GM11168 (cell line): Measurements from ENCODE around the gene CPTP.

Experiments used
- in situ Hi-C: fragments of 300-500 bp; cut with MboI; formaldehyde crosslinking; loops from one replicate; pipeline ENCODE4 v1.12.0; 2022; ENCODE audit warnings: low sequenced_read_pairs; ENCODE audit not compliant: unreplicated experiment

CPTP gene

GRCh38 chr1:1317420-1317819, 7.2 kb upstream of the CPTP start:
- in situ Hi-C loops, result no loop called here

DNA sequence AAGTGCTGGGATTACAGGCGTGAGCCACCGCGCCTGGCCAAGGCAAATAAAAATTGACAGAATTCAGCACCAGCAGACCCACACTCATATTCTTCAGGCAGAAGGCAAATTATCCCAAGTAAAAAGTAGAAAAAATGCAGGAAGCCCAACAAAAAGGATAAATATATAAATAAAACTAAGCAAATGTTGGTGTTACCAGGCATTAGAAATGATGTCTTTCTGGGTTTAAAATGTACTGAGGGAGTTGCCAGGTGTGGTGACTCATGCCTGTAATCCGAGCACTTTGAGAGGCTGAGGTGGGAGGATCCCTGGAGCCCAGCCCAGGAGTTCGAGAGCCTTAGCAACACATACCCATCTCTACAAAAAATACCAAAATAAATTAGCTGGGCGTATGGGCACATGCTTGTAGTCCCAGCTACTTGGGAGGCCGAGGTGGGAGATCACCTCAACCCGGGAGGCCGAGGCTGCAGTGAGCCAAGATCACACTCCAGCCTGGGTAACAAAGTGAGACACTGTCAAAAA, 6.4 kb upstream of the CPTP start:
- in situ Hi-C loops, result no loop called here

DNA sequence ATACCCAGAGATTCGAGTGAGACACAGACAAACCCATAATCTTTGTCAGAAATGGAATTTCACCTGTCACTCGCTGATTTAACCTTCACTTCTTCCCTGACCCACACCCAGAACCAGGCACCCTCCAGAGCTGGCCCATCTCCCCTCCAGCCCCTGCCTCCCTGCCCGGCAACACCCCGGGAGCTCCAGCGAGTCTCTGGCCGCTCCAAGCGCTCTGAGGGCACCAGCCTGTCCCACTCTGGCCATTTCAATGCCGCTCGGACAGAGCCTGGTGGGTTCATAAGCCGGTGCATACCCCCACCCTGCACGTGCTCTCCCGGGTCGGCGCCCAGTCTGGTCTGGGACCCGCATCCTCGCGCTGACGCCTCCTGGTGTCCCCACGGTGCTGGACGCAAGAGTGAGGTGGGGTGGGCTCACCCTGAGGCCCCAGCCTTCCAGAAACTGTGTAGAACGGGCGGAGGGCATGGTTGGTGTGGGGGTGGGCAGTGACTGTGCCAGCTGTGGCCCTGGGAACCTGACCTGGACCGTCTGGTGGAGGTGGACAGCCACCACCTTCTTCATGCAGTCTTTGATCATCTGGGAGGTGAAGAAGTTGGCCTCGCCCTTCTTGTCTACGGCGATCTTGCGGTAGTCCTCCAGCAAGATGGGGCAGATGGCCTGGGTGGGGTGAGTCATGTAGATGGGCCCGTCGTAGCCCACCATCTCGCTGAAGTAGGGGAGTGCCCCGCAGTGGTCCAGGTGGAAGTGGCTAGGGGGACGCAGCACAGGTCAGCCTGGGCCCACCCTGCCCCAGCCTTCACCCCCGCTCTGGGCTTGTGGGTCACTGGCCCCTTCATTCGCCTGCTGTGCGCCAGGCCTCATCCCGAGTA, 5.6 kb upstream of the CPTP start:
- in situ Hi-C loops, result no loop called here

DNA sequence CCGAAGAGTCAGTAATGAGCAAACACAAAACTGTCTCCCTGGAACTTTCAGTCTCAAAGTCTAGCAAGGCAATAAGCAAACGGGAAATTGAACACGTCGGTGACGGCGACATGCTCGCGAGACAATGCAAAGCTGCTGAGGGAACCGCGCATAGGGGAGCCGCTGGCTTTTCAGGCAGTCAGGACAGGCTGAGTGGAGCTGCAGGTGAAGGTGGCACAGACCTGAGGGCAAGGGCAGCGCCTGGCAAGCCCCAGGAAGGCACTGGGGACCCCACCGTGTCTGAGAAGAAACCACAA, 5.0 kb upstream of the CPTP start:
- in situ Hi-C loops, result no loop called here

DNA sequence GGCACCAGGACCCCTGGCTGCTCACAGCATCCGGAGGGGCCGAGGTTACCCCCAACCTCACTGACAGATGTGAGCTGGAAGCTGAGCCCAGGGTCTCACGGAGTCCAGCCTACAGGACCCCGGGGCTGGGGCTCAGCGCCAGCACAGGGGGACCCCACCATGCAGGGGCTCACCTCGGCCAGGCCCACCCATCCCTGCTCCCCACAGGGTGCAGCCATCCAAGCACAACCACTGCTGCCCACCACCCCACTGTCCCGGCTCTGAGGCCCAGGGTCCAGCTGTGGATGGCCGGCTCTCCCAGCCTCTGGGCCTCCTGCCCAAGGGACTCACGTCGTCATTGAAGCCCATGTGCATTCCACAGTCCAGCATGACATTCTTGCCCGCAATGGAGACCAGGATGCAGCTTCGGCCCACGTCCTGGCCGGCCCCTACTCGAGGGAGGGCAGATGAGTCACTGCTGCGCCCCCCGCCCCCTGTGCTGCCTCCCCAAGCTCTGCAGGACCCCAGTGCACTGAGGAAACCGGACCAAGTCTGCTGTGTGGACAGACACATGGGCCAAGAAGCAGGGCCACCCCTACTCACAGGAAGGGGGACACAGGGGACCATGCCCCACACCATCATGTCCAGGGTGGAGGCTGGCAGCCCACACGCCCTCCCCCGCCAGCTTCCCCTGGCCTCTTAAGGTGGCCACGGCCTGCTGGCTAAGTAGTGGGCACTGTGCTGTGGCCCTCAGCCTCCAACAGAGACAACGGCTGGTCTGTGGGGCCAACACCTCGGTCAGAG, 3.7 kb upstream of the CPTP start:
- in situ Hi-C loops, result no loop called here

GRCh38 chr1:1321477-1321876, 3.1 kb upstream of the CPTP start:
- in situ Hi-C loops, result no loop called here

GRCh38 chr1:1322418-1322817, 2.2 kb upstream of the CPTP start:
- in situ Hi-C loops, result no loop called here

DNA sequence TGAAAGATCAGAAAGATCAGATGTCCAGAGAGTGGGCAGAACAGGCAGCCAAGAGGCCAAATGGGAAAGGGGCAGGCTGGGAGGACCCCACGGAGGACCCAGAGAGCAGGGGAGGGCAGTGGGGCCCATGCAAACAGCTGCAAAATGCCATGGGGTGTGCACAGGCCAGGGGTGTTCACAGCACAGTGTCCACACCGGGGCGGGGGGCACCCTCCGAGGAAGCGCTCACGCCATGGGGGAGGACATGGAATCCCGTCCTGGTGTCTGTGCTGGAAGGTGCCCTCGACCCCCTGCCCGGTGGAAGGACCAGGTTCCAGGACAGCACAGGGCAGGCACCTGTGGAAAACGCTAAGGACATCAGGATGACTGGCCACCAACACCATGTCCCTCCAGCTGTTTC, 1.6 kb upstream of the CPTP start:
- in situ Hi-C loops, result no loop called here

DNA sequence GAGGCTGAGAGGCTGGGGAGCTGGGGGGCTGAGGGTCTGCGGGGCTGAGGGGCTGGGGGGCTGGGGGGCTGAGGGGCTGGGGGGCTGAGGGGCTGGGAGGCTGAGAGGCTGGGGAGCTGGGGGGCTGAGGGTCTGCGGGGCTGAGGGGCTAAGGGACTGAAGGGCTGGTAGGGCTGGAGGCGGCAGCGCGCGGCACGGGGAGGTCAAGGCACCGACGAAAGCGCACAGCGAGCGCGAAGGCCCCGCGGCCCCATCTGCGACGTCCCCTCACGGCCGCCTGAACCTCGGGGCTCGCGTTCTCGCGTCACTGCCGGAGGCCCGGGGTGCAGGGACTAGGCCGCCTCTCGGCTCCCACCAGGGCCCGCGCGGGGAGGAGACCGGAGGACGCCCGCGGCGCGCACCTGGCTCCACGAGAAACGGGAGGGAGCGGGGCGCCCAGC, 498 bp upstream of the CPTP start:
- in situ Hi-C loops, result no loop called here

DNA sequence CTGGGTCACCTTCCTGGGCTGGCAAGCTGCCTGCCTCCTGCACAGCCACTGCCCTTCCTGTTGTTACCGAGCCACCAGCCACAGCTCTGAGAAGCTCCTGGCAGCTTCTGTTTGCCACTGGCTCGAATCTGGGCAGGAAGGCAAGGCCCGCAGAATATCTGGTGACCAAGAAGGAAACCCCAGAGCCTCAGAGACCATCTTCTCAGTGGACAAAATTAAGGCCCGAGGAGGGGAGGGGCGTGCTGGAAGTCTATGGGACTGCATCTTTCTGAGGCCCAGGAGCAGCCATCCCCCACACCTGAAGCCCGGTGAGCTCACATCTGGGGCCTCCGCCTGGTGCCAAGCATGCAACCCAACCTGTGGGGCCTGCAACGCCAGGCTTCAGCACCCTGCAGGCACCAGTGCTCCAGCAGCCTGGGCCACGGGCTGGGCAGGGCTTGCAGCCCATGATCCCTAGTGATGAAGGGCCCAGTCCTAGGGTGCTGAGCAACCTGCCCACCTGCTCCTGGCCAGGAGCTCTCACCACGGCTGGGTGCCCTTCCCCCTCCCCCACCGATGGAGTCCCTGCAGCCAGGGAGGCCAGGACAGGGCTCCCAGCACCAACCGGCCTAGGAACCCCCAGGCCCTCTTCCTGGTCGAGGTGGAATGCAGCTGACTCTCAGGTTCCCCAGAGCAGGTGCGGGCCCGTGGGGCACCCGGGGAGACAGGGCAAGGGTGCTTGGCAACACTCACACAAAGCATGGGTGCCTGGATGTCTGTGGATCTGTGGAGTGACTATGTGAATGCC, 879 bp downstream of the CPTP start:
- in situ Hi-C loops, result no loop called here

DNA sequence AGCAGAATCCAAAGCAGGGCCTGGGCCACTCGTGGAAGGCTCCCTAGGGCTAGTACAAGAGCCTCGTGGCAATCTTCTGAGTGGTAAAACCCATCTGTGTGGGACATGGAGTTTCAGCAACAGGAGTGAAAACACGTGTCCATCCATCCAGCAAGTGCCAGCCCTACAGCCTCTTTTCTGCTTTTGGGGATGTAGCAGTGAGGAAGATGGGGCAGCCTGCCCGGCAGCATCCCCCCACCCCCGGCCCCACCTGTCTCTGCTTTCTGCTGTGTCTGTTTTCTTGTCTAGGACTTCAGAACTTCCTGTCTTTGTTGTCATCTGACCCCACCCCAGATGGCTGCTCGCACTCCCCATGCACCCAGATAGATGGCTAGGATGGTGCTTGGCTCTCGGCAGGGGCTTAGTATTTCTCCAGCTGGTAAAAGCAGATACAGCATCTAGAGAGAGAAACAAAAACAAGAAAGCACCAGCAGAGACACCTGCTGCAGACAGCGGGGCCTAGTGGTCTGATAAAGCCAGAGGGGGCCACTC, 1.5 kb downstream of the CPTP start:
- in situ Hi-C loops, result no loop called here

DNA sequence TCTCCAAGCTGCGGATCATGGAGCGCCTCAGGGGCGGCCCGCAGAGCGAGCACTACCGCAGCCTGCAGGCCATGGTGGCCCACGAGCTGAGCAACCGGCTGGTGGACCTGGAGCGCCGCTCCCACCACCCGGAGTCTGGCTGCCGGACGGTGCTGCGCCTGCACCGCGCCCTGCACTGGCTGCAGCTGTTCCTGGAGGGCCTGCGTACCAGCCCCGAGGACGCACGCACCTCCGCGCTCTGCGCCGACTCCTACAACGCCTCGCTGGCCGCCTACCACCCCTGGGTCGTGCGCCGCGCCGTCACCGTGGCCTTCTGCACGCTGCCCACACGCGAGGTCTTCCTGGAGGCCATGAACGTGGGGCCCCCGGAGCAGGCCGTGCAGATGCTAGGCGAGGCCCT, 2.7 kb downstream of the CPTP start:
- in situ Hi-C loops, result no loop called here

GRCh38 chr1:1328254-1328653, 3.7 kb downstream of the CPTP start:
- in situ Hi-C loops, result no loop called here

DNA sequence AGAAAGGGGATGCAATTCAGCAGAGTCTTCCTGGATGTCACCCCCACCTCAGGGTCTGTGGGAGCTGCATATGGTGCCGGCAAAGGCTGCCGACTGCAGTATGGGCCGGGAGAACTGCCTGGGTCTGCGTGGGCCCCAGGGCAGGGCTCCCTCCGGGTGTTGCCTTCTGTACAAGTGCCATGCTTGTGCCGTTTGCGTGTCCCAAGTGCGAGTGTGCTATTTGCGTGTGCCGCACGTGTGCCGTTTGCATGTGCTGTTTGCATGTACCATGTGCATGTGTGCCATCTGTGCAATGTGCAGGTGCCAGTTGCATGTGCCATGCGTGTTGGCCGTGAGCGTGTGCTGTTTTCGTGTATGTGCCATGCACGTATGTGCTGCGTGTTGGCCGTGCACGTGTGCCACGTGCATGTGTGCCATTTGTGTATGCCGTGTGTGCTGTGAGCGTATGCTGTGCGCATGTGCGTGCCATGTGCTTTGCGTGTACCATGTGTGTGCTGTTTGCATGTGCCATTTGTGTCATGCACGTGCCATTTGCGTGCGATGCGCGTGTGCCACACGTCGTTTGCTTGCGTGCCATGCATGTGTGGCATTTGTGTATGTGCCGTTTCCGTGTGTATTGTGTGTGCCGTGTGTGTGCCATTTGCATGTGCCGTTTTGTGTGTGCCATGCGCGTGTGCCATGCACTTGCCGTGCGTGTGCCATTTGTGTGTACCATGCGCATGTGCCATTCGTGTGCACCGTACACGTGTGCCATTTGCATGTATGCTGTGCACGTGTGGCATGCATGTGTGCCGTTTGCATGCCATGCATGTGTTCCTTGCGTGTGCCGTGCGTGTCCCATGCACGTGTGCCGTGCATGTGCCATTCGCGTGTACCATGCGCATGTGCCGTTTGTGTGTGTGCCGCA, 5.0 kb downstream of the CPTP start:
- in situ Hi-C loops, result no loop called here

DNA sequence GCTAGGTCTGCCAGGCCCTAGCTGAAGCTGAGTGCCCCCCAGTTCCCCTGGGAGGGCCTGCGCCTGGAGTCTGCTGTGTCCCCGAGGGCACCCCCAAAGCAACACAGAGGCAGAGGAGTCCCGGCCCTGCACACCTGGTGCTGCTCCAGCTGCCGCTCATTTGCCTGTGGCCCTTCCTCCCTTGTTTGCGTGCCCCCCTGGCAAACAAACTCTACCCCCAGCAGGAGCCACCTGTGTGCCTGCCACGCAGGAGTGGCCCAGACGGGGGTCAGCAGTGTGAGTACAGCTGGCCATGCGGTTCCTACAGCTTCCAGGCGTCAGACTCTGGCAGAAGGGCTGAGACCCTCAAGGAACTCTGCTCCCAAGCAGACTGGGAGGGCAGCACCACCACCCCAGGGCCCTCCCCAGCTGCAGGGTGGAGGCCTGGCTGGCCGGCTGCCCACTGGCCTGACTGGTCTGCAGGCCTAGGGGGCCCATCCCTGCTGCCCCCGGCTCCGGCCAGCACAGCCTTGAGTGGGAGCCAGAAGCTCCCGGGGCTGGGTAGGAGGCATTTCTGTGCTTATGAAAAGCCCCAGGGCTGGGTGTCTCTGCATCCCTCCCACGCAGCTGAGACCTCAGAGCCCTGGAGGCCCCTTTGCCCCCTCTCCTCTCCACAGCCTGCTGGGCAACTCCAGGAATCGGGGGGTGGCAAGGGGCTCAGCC, 5.9 kb downstream of the CPTP start:
- in situ Hi-C loops, result no loop called here

- in situ Hi-C loops, result no loop called here
Observed at GRCh38 chr1:1331068-1331965, 6.7 kb downstream of the CPTP start, which contains the start of gene TAS1R3. TAS1R3 (plus strand) TSS chr1:1331280; CDS start chr1:1331346, 66 bp downstream.

DNA sequence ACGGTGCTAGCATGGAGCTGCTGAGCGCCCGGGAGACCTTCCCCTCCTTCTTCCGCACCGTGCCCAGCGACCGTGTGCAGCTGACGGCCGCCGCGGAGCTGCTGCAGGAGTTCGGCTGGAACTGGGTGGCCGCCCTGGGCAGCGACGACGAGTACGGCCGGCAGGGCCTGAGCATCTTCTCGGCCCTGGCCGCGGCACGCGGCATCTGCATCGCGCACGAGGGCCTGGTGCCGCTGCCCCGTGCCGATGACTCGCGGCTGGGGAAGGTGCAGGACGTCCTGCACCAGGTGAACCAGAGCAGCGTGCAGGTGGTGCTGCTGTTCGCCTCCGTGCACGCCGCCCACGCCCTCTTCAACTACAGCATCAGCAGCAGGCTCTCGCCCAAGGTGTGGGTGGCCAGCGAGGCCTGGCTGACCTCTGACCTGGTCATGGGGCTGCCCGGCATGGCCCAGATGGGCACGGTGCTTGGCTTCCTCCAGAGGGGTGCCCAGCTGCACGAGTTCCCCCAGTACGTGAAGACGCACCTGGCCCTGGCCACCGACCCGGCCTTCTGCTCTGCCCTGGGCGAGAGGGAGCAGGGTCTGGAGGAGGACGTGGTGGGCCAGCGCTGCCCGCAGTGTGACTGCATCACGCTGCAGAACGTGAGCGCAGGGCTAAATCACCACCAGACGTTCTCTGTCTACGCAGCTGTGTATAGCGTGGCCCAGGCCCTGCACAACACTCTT, 7.6 kb downstream of the CPTP start:
- in situ Hi-C loops, result no loop called here
